Measurements from ENCODE around the gene OR4K13.

DNA sequence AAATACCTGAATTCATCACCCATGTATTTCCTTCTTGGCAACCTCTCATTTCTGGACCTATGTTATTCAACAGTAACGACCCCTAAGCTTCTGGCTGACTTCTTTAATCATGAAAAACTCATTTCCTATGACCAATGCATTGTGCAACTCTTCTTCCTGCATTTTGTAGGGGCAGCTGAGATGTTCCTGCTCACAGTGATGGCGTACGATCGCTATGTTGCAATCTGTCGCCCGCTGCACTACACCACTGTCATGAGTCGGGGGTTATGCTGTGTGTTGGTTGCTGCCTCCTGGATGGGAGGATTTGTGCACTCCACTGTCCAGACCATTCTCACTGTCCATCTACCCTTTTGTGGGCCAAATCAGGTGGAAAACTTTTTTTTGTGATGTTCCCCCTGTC lies 33.5 kb downstream of the OR4K13 start:
- TF ChIP-seq ZNF878 (CRISPR knock-in tag; IDR thresholded peaks at IDR 0.05) = no peak
- TF ChIP-seq NCOR1 (IDR thresholded peaks at IDR 0.05; ENCODE audit: borderline replicate concordance, low read length) = no peak

Data from HepG2 (cell line).